HepG2 (cell line): Measurements from ENCODE around the gene PDK1. TPM values are rescaled to one million over a fixed set of nuclear protein-coding genes. Genes with fewer than 3 reads are reported as not detected.
"Not testable (repeated sequence)": the region's sequence is repeated elsewhere in the genome, so short reads cannot be mapped to it uniquely, and the experiment has no call there.

Experiments
- ATAC-seq: fragments of 200-7000 bp; cut with Tn5 transposase; 3 replicates; pipeline ENCODE4 v1.9.1; 2020; ENCODE audit warnings: mild to moderate bottlenecking, moderate library complexity
- BruUV-seq: library from RNA; stranded (reverse); fragments of 400-500 nt; replicated peaks from 2 replicates; lab custom pipeline; 2021; lab: Mats Ljungman, UMichigan
- CTCF ChIA-PET: fragments of 300-600 bp; formaldehyde crosslinking; extraction: SDS; loops from one replicate; lab custom pipeline; 2021; ENCODE audit warnings: low total read pairs, inconsistent platforms, low intra/inter-chr PET ratio; lab: Yijun Ruan, JAX
- POLR2A ChIA-PET: fragments of 350-600 bp; sonication (Branson Sonifier 250); formaldehyde crosslinking; loops from one replicate; lab custom pipeline; 2020; ENCODE audit warnings: antibody characterized with exemption, inconsistent platforms; lab: Yijun Ruan, JAX
- DNase-seq: peaks from one replicate; pipeline ENCODE4 v3.0.0-alpha.2; 2015; ENCODE audit warnings: low spot score
- FAIRE-seq: peaks from 3 replicates; lab custom pipeline; 2011; peaks lifted over from hg19 to GRCh38; lab: Jason Lieb, UNC
- H2AFZ ChIP-seq: one replicate; pipeline ENCODE4 v1.6.1; 2011; ENCODE audit warnings: low read length, inconsistent platforms
- H3K27ac ChIP-seq: fragments of 300-600 bp; 3 replicates; pipeline ENCODE4 v1.8.0; 2011; ENCODE audit warnings: mixed run types, mild to moderate bottlenecking, mixed read lengths, low read length, inconsistent platforms; ENCODE audit not compliant: insufficient read depth; ENCODE audit errors: extremely low read length
- H3K27me3 ChIP-seq, 2 experiments: fragments of 200-600 bp in 1 of 2; 2 replicates in 1 of 2; 3 replicates in 1 of 2; pipeline versions ENCODE4 v1.6.0 to v1.8.0; 2011; ENCODE audit warnings: low read length in 2 of 2, mild to moderate bottlenecking in 2 of 2, moderate library complexity in 2 of 2, inconsistent platforms in 1 of 2; ENCODE audit not compliant: insufficient read depth in 2 of 2, control insufficient read depth in 1 of 2
- H3K36me3 ChIP-seq, 2 experiments: fragments of 200-600 bp in 1 of 2; replicated peaks in 1 of 2; 2 replicates in 1 of 2; 3 replicates in 1 of 2; pipeline versions ENCODE4 v1.5.1 to v1.8.0; 2011; ENCODE audit warnings: low read length in 2 of 2, inconsistent platforms in 1 of 2; ENCODE audit not compliant: insufficient read depth in 2 of 2, control insufficient read depth in 1 of 2
- H3K4me1 ChIP-seq: 2 replicates; pipeline ENCODE4 v1.5.1; 2012; ENCODE audit warnings: low read length, inconsistent platforms; ENCODE audit not compliant: insufficient read depth
- H3K4me2 ChIP-seq: 2 replicates; pipeline ENCODE4 v1.6.0; 2011; ENCODE audit warnings: low read depth, low read length, inconsistent platforms
- H3K4me3 ChIP-seq, 3 experiments: fragments of 200-600 bp in 1 of 3; sonication (generic), shearing (Covaris generic) in 1 of 3; replicated peaks in 1 of 3; 2 replicates each; pipeline ENCODE4 v1.5.1; 2011 to 2016; ENCODE audit warnings: low read length in 3 of 3, inconsistent platforms in 2 of 3, low read depth in 2 of 3, mild to moderate bottlenecking in 2 of 3, control low read depth in 1 of 3, mixed read lengths in 1 of 3; ENCODE audit not compliant: insufficient read depth in 1 of 3
- H3K79me2 ChIP-seq: one replicate; pipeline ENCODE4 v1.6.1; 2011; ENCODE audit warnings: low read length, inconsistent platforms; ENCODE audit not compliant: insufficient read depth
- H3K9ac ChIP-seq: 2 replicates; pipeline ENCODE4 v1.6.0; 2011; ENCODE audit warnings: mild to moderate bottlenecking, low read depth, low read length, inconsistent platforms; ENCODE audit not compliant: insufficient read depth
- H3K9me3 ChIP-seq: 2 replicates; pipeline ENCODE4 v1.5.1; 2012; ENCODE audit warnings: mild to moderate bottlenecking, low read length
- H4K20me1 ChIP-seq: 2 replicates; pipeline ENCODE4 v1.6.0; 2011; ENCODE audit warnings: inconsistent platforms, mild to moderate bottlenecking, low read length, moderate library complexity; ENCODE audit not compliant: insufficient read depth
- MEIS2 ChIP-seq: sonication (generic); formaldehyde crosslinking; IDR thresholded peaks from 2 replicates; pipeline ENCODE4 v1.9.0; 2021; ENCODE audit warnings: mild to moderate bottlenecking, missing genetic modification reagents
- NCOA2 ChIP-seq: sonication (generic); formaldehyde crosslinking; IDR thresholded peaks from 2 replicates; pipeline ENCODE4 v1.8.0; 2022; ENCODE audit warnings: inconsistent platforms
- ZNF75D ChIP-seq: sonication (generic); formaldehyde crosslinking; IDR thresholded peaks from 2 replicates; pipeline ENCODE4 v1.8.1; 2023; ENCODE audit warnings: missing genetic modification reagents, mild to moderate bottlenecking, borderline replicate concordance
- WGBS: methylation state at CpG from one replicate; pipeline ENCODE4 v1.1.6; 2017; ENCODE audit warnings: low lambda C conversion rate; 5-methylcytosine and 5-hydroxymethylcytosine counted together
- in situ Hi-C: cut with HindIII; loops from 2 replicates; pipeline ENCODE4 v1.10.0; 2017; ENCODE audit warnings: low pct_unique_long_range_greater_than_20kb; ENCODE audit not compliant: extremely low pct_ligation_motif_present
- intact Hi-C: fragments of 100-400 bp; cut with micrococcal nuclease; formaldehyde crosslinking; loops from one replicate; pipeline ENCODE4 v1.10.0; 2022; ENCODE audit not compliant: unreplicated experiment
- polyA plus RNA-seq, 8 experiments: library from polyadenylated mRNA; depleted of rRNA in 3 of 8; stranded (reverse) in 7 of 8; unstranded in 1 of 8; fragments of >200 nt; fragmentation: Illumina TruSeq in 4 of 8; extraction: Trizol in 4 of 8; gene quantifications; 2 replicates each; pipeline versions ENCODE4 v1.2.1 to v1.2.3, GENCODE V29; 2011 to 2016; ENCODE audit warnings: low read depth in 4 of 8, missing spikeins in 1 of 8, mixed read lengths in 1 of 8; ENCODE audit not compliant: insufficient read depth in 1 of 8
- total RNA-seq, 5 experiments: library from RNA; depleted of rRNA; stranded (reverse); fragments of >200 nt; fragmentation: Illumina TruSeq; extraction: Trizol; gene quantifications; 2 replicates each; pipeline ENCODE4 v1.2.3, GENCODE V29; 2016; ENCODE audit warnings: low read depth in 1 of 5
- TF ChIP-seq, protein P1 (sequence below): sonication (generic); formaldehyde crosslinking; IDR thresholded peaks from 2 replicates; pipeline ENCODE4 v1.8.0; 2022; ENCODE audit warnings: mild to moderate bottlenecking, missing genetic modification reagents, borderline replicate concordance
- TF ChIP-seq, protein P2 (sequence below): sonication (generic); formaldehyde crosslinking; IDR thresholded peaks from 2 replicates; pipeline ENCODE4 v1.5.0; 2020; ENCODE audit warnings: mild to moderate bottlenecking, missing genetic modification reagents, borderline replicate concordance

The PDK1 gene
- total and polyA plus RNA-seq, 2 of the 13 experiments (the other 11 are each of a cell fraction or from before 2014, with no cell fraction given): 11.9 to 96.9 TPM

DNA sequence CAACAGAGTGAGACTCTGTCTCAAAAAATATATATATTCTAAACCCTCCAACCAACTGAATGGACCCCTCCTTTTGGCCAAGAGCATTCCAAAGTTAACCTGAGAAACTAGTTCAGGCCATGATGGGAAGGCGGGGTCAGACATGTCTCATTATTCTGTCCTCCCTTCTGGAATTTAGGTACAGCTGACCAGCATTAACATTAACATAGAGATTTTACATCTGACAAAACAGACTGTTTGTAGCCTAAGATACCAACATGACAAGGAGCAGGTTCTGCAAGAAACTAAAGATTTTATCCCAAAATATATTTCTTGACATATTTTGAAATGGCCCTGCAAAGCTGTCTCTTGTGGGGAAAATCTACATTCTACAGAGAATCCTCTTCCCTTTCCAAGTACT lies 6.8 kb upstream of the PDK1 start:
- Histone ChIP-seq H3K27ac (no peak overlapping the region), H3K9me3 (no peaks in the 10 kb centered on the region)
- CTCF ChIA-PET: no interaction called here
- no peak for DNase-seq
- intact Hi-C loops: no loop called here
- TF ChIP-seq NCOA2 (no peak), ZNF75D (CRISPR knock-in tag) (no peak), MEIS2 (CRISPR knock-in tag) (no peak)
- TF ChIP-seq, protein P1, sequence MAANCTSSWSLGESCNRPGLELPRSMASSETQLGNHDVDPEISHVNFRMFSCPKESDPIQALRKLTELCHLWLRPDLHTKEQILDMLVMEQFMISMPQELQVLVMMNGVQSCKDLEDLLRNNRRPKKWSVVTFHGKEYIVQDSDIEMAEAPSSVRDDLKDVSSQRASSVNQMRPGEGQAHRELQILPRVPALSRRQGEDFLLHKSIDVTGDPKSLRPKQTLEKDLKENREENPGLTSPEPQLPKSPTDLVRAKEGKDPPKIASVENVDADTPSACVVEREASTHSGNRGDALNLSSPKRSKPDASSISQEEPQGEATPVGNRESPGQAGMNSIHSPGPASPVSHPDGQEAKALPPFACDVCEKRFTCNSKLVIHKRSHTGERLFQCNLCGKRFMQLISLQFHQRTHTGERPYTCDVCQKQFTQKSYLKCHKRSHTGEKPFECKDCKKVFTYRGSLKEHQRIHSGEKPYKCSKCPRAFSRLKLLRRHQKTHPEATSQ: no peak
- TF ChIP-seq, protein P2, sequence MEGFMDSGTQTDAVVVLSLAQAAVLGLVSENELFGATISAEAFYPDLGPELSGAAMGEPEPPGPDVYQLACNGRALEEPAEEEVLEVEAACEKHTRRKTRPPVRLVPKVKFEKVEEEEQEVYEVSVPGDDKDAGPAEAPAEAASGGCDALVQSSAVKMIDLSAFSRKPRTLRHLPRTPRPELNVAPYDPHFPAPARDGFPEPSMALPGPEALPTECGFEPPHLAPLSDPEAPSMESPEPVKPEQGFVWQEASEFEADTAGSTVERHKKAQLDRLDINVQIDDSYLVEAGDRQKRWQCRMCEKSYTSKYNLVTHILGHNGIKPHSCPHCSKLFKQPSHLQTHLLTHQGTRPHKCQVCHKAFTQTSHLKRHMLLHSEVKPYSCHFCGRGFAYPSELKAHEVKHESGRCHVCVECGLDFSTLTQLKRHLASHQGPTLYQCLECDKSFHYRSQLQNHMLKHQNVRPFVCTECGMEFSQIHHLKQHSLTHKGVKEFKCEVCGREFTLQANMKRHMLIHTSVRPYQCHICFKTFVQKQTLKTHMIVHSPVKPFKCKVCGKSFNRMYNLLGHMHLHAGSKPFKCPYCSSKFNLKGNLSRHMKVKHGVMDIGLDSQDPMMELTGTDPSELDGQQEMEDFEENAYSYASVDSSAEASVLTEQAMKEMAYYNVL (CRISPR knock-in tag): no peak
- TF ChIP-seq, all 625 proteins: peak for 0
- H3K4me3 ChIP-seq: no peak overlapping the region
- H3K4me1 ChIP-seq: peaks cover 7% of the 10 kb centered on the region; the same call in 1 of the 2 replicates
- ATAC-seq (no peak), FAIRE-seq (no peak)
- no peak overlapping the region for H3K4me2 ChIP-seq
- no peaks in the 10 kb centered on the region for H3K36me3 ChIP-seq
- no peaks in the 10 kb centered on the region for H3K27me3 ChIP-seq
- no peak overlapping the region for H3K9ac ChIP-seq
- no peaks in the 10 kb centered on the region for H4K20me1 ChIP-seq
- POLR2A ChIA-PET: no interaction called here
- in situ Hi-C loops: no loop called here
- 100% methylated on average over 1 of the region's 1 CpG for WGBS
- no peak overlapping the region for H2AFZ ChIP-seq
- no peaks in the 10 kb centered on the region for H3K79me2 ChIP-seq
- no TSS peak for BruUV-seq

DNA sequence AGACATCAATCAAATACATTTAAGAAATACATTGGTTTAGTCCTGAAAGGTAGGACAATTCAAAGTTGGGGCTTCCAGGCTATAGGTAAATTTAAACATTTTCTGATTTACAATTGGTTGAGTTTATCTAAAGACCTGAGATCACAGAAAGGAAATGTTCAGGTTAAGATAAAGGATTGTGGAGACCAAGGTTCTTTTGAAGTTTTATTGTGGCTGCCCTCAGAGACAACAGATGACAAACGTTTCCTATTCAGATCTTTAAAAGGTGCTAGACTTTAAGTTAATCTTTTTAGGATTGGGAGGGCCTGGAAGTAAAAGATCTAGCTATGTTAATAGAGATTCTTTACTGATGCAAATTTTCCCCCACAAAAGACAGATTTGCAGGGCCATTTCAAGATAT lies 6.1 kb upstream of the PDK1 start:
- H3K4me1 ChIP-seq: peaks cover 13% of the 10 kb centered on the region
- DNase-seq, H3K36me3 ChIP-seq, in situ Hi-C loops, intact Hi-C loops, BruUV-seq, H3K27ac ChIP-seq, POLR2A ChIA-PET, H3K27me3 ChIP-seq, H3K79me2 ChIP-seq, CTCF ChIA-PET, H2AFZ ChIP-seq, H3K9ac ChIP-seq, H3K9me3 ChIP-seq, H3K4me3 ChIP-seq, H4K20me1 ChIP-seq, H3K4me2 ChIP-seq, ATAC-seq, FAIRE-seq: not testable (repeated sequence)
- 24% methylated on average over 1 of the region's 1 CpG for WGBS
